ENCODE data around the gene PPP6R2.

The PPP6R2 gene

GRCh38 chr22:50473855-50474671 is 130.9 kb downstream of the PPP6R2 start:
- DNase-seq: no peak

- DNase-seq: peak; percentile 87
These were observed 131.9 kb downstream of the PPP6R2 start, which contains the start of gene SBF1 for GRCh38 chr22:50474710-50475651. Gene SBF1, minus strand, starts transcription at chr22:50475035. Its CDS starts 195 bp downstream, at chr22:50474840.

DNA sequence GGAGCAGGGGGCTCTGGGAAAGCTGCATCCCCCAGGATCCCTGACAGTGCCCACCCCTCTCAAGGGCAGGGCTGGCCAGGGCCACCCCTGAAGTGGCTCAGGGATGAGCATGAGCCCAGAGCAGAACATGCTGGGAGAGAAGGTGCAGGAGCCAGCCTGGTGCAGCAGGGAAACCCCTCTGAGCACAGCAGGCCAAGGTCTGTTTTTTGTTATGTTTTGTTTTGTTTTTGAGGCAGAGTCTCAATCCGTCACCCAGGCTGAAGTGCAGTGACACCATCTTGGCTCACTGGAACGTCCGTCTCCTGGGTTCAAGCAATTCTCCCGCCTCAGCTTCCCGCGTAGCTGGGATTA is 132.5 kb downstream of the PPP6R2 start:
- no peak for DNase-seq

GRCh38 chr22:50476868-50477267 is 133.7 kb downstream of the PPP6R2 start:
- peak; percentile 18 for DNase-seq

DNA sequence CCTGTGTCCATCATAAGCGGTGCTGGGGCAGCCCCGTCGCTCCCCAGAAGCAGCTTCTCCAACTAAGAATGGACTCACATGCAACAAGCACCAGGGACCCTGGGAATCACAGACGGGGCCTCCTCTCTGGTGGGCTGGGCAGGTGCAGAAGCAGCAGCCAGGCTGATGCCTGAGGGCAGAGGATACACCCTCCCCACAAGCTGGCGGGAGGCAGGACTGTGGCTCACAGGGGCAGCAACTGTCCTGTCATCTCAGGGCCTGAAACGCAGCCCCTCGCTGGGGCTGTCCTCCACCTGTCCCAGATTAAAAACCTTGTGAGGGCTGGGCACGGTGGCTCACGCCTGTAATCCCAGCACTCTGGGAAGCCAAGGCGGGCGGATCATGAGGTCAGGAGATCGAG is 134.8 kb downstream of the PPP6R2 start:
- DNase-seq: no peak

DNA sequence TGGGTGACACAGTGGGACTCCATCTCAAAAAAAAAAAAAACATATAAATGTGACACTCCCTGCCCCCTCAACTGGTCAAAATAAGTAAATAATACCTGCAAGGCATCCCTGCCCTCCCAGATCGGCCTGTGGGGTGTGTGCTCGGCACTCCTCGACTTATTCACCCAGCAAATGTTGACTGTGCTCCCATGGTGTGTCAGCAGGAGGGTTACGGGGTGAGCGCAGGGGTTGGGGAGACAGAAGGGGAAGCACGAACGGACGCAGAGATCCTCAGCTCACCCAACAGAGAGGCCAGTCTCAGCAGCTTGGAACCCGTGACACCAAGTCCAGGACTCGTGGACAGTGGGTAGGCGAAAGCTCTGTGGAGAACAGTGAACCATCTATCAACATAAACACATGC is 136.6 kb downstream of the PPP6R2 start:
- no peak for DNase-seq

GRCh38 chr22:50481045-50481439 is 137.9 kb downstream of the PPP6R2 start:
- no peak for DNase-seq

DNA sequence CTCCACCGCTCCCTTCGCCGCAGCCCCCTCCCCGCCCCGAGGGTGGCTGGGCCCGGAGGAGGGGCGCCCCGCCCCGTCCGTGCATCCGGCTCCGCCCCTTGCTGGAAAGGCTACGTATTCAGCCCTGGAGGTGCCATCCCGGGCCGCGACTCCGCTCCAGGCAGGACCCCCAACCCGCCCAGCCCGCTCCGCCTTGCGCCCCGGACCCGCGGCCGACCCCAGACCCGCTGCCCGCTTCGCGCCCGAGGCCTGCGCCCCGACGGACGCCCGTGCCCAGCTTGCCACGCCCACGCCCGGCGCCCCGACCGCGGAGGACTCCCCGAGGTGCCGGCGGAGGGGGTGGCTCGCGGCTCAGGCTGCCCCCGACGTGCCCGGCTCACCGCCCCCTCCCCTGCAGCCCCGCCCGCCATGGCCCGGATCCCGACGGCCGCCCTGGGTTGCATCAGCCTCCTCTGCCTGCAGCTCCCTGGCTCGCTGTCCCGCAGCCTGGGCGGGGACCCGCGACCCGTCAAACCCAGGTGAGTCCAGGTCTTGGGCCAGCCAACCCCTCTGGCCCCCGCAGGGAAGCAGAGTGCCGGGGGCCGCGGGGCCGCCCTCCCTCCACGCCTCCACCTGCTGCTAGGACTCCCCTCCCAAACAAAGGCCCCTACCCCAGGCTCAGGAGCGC is 138.4 kb downstream of the PPP6R2 start, which contains the start of gene ADM2:
Gene ADM2, plus strand, starts transcription at position 104 of the 667 bp plus-strand sequence. Its CDS starts 305 bp downstream, at position 409.
- no peak for DNase-seq

DNA sequence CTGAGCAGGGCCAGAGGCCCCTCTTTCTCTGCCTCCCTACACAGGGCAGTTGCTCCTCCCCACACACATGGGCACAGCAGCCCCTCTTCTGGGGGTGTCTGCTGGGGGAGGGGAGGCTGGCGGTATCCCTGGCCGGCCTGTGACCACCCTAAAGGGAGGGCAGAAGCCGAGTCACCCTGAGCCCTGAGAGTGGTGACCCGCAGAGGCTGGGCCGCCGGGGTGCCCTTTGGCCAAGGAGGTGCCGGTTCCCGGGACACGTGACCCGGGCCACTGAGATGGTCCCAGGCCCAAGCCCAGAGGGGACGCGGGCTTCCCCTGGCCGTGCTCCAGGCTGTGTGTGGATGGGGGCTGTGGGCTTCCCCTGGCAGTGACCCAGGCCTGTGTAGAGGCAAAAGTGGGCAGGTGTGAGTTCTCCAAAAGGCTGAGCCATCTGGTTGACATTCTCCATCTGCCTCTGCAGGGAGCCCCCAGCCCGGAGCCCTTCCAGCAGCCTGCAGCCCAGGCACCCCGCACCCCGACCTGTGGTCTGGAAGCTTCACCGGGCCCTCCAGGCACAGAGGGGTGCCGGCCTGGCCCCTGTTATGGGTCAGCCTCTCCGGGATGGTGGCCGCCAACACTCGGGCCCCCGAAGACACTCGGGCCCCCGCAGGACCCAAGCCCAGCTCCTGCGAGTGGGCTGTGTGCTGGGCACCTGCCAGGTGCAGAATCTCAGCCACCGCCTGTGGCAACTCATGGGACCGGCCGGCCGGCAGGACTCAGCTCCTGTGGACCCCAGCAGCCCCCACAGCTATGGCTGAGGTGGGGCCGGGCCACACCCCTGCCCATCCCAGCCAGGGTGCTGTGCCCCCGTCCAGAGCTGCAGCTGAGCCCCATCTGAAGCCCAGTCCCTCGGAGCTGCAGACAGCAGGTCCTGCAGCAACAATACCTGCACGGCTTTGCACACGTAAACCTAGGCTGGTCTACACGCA is 139.3 kb downstream of the PPP6R2 start:
- peak; percentile 35 for DNase-seq

GRCh38 chr22:50483106-50483505 is 140.0 kb downstream of the PPP6R2 start:
- DNase-seq: peak; percentile 22

DNA sequence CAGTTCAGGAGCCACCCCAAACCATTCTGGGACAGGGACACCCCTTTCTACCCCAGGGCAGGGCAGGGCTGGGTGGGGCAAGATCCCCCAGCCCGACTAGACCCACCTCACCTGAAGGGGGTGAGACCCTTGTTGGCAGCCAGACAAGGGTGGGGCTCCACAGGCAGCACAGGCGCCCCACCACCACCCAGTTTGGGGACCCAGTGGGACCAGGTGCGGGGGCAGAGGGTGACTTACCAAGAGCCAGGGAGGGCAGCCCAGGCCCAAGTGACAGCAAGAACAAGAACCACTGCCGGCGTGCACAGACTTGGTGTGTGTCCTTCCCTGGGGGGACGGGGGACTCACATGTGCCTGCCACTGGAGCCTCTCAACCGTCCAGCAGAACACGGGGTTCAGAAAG is 140.4 kb downstream of the PPP6R2 start:
- DNase-seq: no peak

- DNase-seq: no peak
These were observed 141.1 kb downstream of the PPP6R2 start for GRCh38 chr22:50483977-50484853.

DNA sequence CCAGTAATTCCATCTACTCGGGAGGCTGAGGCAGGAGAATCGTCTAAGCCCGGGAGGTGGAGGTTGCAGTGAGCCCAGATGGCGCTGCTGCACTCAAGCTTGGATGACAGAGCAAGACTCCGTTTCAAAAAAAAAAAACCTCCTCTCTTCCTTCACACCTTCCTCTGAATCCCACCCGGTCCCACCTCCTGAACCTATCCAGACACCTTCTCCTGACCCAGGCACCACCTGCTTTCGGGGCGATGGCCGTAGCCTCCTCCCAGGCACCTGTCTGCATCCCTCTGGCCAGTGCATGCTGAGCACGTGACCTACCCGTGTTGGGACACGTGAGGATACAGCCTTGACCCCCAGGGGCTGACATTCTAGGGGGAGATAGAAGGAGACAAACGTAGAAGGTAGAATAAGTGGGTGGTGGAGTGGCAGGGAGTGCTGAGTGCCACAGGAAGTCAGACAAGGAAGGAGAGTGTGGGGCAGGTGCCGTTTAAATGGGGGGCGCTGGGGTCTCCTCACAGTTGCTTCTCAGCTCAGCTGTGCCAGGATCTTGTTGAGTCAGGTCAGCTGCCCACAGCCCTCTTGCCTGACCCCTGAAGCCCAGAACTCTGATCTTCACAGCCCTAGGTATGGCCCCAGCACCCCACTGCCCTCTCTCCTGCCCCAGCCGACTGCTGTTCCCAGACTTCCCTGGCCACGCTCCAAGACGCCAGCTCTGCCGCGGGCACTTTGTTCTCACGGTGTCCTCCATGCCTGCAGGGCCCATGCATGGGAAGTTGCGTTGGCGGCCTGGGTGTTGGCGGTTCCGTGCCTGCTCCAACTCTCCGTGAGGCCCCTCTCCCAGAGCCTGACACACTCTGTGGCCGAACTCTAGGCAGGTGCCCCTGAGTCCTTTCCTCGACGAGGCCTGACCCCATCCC is 142.3 kb downstream of the PPP6R2 start:
- no peak for DNase-seq

DNA sequence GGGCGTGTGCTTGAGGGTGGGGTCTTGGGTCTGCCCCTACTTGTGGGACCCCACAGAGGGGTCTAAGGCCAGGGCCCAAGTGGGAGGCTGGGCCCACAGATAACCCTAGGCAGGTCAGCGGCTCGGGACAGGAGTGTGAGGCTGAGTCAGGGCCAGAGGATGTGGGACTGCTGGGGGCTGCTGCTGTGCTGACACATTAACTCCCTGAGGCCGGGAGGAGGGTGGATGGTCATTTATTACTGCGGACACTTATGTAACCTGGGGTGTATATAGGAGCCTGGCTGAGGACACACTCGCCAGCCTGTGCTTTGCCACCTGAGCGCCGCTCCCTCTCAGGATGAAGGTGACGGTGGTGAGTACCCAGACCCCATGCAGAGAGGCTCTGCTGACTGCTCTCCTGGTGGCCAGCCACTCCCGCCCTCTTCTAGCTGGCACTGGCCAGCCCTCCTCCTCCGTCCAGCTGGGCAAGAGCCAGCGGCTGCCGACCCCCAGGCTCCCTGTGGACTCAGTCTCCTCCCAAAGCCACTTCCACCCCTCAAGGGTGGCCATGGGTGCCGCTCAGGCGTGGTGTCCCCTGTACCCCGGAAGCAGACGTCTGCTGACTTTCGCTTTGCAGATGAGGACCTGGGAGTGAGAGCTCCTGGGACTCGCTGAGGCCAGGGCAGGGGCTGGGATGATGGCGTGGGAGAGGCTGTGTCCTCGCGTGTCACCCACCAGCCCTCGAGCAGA is 143.6 kb downstream of the PPP6R2 start, which contains the start of gene MIOX:
Gene MIOX, plus strand, starts transcription at position 299 of the 729 bp plus-strand sequence. Its CDS starts 39 bp downstream, at position 338.
- DNase-seq: no peak

DNA sequence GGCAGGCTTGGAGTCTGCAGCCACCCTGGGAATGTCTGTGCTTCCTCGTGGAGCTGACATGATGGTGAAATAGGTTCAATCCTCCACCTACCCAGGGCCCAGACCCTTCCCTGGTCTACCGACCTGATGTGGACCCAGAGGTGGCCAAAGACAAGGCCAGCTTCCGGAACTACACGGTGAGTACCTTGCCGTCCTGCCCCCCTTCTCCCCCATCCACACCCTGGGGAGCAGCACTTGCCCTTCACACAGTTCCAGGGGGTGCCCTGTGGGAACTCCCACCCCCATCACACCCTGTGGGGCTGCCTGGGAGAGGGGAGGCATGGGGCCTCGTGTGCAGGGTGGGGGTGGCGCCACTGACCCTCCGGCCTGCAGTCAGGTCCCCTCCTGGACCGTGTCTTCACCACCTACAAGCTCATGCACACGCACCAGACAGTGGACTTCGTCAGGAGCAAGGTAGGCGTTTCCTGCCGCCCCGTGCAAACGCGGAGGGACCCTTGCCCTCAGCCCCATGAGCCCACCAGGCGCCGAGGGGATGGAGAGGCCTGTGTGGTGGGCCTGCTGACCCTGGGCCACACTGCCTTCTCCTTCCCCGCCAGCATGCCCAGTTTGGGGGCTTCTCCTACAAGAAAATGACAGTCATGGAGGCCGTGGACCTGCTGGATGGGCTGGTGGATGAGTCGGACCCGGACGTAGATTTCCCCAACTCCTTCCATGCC is 144.3 kb downstream of the PPP6R2 start:
- DNase-seq: no peak

DNA sequence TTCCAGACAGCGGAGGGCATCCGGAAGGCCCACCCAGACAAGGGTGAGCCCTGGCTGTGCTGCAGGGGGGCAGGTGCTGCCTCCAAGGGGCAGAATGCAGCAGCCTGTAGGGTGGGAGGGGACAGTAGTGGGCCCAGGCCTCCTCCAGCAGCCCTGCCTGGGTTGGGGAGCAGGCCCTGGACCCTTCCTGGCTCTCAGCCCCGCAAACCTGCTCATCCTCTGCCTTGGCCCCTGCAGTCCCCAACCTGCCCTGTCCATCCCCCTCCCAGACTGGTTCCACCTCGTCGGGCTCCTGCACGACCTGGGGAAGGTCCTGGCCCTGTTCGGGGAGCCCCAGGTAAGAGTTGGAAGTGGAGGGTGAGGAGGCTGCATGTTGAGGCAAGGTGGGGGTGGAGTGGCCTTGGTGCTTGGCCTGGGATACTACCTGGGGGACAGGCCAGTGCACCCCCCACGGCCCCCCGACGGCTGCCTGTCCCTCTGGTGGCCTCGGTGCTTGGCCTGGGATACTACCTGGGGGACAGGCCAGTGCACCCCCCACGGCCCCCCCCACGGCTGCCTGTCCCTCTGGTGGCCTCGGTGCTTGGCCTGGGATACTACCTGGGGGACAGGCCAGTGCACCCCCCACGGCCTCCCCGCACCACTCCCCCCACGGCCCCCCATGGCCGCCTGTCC is 145.0 kb downstream of the PPP6R2 start:
- no peak for DNase-seq

- no peak for DNase-seq
These were observed 145.8 kb downstream of the PPP6R2 start for GRCh38 chr22:50488886-50489285.
